ENCODE data around the gene ACSM3. TPM values are rescaled to one million over a fixed set of nuclear protein-coding genes. Genes with fewer than 3 reads are reported as not detected.

The ACSM3 gene
- total RNA-seq, 3 donors from 2014 or later, result 0.80 to 60.2 (median 22.9) TPM

DNA sequence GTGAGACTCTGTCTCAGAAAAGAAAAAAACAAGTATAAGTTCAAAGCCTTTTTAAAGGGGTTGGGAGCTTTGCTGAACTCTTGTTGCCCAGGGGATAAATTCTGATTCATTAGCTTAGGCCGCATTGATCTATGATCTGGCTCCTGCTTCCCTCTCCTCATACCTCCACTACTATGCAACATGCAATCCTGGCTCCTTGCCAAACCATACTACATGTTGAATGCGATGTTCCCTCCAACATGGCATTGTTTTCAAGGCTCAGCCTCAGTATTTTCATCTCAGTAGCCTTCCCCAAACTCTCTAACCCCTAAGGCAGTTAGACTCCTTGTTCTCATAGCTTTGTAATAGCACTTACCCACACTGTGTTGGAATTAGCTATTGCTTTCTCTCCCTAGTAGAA, 48.7 kb downstream of the ACSM3 start:
- no peak overlapping the region for H3K27ac ChIP-seq
- TF ChIP-seq POLR2A (IDR thresholded peaks at IDR 0.05) (no peak), CTCF (IDR thresholded peaks at IDR 0.05) (no peak), POLR2AphosphoS5 (IDR thresholded peaks at IDR 0.05) (no peak)
- DNase-seq (ENCODE audit: low spot score in 2 of 2), result no peak
- H3K4me3 ChIP-seq, result no peak overlapping the region
- intact Hi-C loops (cut with DNase I; ENCODE audit: low total_unique reads), result no loop called here
- no peaks in the 10 kb centered on the region for H3K4me1 ChIP-seq
- no peaks in the 10 kb centered on the region for H3K9me3 ChIP-seq
- H3K36me3 ChIP-seq, result no peaks in the 10 kb centered on the region
- no peaks in the 10 kb centered on the region for H3K27me3 ChIP-seq

GRCh38 chr16:20814784-20815183, 51.0 kb downstream of the ACSM3 start:
- no peaks in the 10 kb centered on the region for H3K9me3 ChIP-seq
- no peaks in the 10 kb centered on the region for H3K36me3 ChIP-seq
- intact Hi-C loops (cut with DNase I; ENCODE audit: low total_unique reads), result no loop called here
- H3K27me3 ChIP-seq, result no peaks in the 10 kb centered on the region
- no peak for TF ChIP-seq POLR2AphosphoS5 (IDR thresholded peaks at IDR 0.05)
- no peak for TF ChIP-seq CTCF (IDR thresholded peaks at IDR 0.05)
- no peak for TF ChIP-seq POLR2A (IDR thresholded peaks at IDR 0.05)
- no peak overlapping the region for H3K27ac ChIP-seq
- H3K4me1 ChIP-seq, result no peaks in the 10 kb centered on the region
- DNase-seq (ENCODE audit: low spot score in 2 of 2), result no peak
- no peak overlapping the region for H3K4me3 ChIP-seq

DNA sequence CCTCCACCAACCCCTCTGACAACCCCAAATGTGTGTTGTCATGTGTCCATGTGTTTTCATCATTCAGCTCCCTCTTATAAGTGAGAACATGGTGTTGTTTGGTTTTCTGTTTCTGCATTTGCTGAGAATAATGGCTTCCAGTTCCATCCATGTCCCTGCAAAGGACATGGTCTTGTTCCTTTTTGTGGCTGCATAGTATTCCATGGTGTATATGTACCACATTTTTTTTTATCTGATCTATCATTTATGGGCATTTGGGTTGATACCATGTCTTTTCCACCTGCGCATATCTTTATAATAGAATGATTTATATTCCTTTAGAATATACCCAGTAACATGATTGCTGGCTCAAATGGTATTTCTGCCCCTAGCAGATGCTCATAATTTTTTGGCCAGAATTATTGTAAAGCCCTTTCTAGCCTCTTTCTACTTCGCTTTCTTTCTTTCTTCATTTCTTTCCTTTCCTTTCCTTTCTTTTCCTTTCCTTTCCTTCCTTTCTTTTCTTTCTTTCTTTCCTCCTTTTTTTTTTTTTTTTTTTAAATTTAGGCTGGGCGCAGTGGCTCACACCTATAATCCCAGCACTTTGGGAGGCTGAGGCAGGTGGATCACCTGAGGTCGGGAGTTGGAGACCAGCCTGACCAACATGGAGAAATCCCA, 55.2 kb downstream of the ACSM3 start:
- no peak for DNase-seq (ENCODE audit: low spot score in 2 of 2)
- no peaks in the 10 kb centered on the region for H3K4me1 ChIP-seq
- H3K9me3 ChIP-seq, result no peaks in the 10 kb centered on the region
- no peak overlapping the region for H3K4me3 ChIP-seq
- H3K36me3 ChIP-seq, result no peaks in the 10 kb centered on the region
- H3K27me3 ChIP-seq, result no peaks in the 10 kb centered on the region
- TF ChIP-seq POLR2A (IDR thresholded peaks at IDR 0.05), result no peak
- TF ChIP-seq CTCF (IDR thresholded peaks at IDR 0.05), result no peak
- TF ChIP-seq POLR2AphosphoS5 (IDR thresholded peaks at IDR 0.05), result no peak
- intact Hi-C loops (cut with DNase I; ENCODE audit: low total_unique reads), result no loop called here
- no peak overlapping the region for H3K27ac ChIP-seq

- intact Hi-C loops (cut with DNase I; ENCODE audit: low total_unique reads), result no loop called here
- Histone ChIP-seq H3K4me3 (no peak overlapping the region), H3K36me3 (no peaks in the 10 kb centered on the region), H3K27ac (no peak overlapping the region), H3K9me3 (no peaks in the 10 kb centered on the region), H3K4me1 (no peaks in the 10 kb centered on the region), H3K27me3 (no peaks in the 10 kb centered on the region)
- no peak for DNase-seq (ENCODE audit: low spot score in 2 of 2)
- no peak for TF ChIP-seq POLR2AphosphoS5 (IDR thresholded peaks at IDR 0.05)
- TF ChIP-seq POLR2A (IDR thresholded peaks at IDR 0.05), result no peak
- no peak for TF ChIP-seq CTCF (IDR thresholded peaks at IDR 0.05)
These were observed 57.9 kb downstream of the ACSM3 start for GRCh38 chr16:20821682-20822081.

DNA sequence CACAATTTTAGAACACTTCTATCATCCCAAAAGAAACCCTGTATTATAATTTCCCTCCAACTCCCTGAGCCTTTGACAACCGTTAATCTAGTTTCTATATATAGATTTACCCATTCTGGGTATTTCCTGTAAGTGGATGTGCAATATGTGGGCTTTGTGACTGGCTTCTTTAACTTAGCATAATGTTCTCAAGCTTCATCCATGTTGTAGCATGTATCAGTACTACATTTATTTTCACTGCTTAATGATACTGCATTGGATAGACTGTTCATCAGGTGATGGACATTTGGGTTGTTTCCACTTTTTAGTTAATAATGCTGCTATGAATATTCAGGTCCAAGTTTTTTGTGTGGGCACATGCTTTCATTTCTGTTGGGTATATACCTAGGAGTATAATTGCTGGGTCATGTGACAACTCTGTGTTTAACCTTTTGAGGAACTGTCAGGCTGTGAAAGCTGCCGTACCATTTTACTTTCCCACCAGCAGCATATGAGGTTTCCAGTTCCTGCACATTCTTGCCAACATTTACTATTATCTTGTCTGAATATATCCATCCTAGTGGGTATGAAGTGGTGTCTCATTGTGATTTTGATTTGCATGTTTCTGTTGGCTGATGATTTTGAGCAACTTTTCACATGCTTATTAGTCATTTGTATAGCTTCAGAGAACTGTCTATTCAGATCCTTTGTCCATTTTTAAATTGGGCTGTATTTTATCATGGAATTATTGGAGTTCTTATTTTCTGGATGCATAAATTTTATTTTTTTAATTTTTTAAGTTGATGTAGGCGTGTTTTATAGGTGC, 58.9 kb downstream of the ACSM3 start:
- Histone ChIP-seq H3K27ac (no peak overlapping the region), H3K9me3 (no peaks in the 10 kb centered on the region), H3K36me3 (no peaks in the 10 kb centered on the region), H3K4me3 (no peak overlapping the region), H3K4me1 (no peaks in the 10 kb centered on the region), H3K27me3 (no peaks in the 10 kb centered on the region)
- no peak for DNase-seq (ENCODE audit: low spot score in 2 of 2)
- TF ChIP-seq POLR2A (IDR thresholded peaks at IDR 0.05) (no peak), POLR2AphosphoS5 (IDR thresholded peaks at IDR 0.05) (no peak), CTCF (IDR thresholded peaks at IDR 0.05) (no peak)
- intact Hi-C loops (cut with DNase I; ENCODE audit: low total_unique reads), result no loop called here

All from breast epithelium (tissue), 4 donors.